ENCODE measurements around the gene ATRN.

DNA sequence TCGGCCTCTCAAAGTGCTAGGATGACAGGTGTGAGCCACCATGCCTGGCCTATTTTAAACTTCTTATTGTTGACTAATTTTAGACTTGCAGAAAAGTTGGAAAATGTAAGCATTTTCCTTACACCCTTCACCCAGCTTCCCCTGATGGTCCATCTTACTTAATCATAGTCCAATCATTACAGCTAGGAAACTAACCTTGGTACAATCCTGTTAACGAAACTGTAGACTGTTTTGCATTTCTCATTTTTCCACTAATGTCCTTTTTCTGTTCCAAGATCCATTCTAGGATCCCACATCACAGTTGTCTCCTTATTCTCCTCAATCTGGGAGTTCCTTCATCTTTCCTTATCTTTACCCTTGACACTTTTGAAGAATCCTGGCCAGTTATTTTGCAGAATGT lies 193.0 kb downstream of the ATRN start:
- TF ChIP-seq, protein P1, sequence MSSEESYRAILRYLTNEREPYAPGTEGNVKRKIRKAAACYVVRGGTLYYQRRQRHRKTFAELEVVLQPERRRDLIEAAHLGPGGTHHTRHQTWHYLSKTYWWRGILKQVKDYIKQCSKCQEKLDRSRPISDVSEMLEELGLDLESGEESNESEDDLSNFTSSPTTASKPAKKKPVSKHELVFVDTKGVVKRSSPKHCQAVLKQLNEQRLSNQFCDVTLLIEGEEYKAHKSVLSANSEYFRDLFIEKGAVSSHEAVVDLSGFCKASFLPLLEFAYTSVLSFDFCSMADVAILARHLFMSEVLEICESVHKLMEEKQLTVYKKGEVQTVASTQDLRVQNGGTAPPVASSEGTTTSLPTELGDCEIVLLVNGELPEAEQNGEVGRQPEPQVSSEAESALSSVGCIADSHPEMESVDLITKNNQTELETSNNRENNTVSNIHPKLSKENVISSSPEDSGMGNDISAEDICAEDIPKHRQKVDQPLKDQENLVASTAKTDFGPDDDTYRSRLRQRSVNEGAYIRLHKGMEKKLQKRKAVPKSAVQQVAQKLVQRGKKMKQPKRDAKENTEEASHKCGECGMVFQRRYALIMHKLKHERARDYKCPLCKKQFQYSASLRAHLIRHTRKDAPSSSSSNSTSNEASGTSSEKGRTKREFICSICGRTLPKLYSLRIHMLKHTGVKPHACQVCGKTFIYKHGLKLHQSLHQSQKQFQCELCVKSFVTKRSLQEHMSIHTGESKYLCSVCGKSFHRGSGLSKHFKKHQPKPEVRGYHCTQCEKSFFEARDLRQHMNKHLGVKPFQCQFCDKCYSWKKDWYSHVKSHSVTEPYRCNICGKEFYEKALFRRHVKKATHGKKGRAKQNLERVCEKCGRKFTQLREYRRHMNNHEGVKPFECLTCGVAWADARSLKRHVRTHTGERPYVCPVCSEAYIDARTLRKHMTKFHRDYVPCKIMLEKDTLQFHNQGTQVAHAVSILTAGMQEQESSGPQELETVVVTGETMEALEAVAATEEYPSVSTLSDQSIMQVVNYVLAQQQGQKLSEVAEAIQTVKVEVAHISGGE (tag by site-specific recombination; conservative IDR thresholded peaks at IDR 0.05; ENCODE audit: low read depth), result no peak
- TF ChIP-seq, protein P2, sequence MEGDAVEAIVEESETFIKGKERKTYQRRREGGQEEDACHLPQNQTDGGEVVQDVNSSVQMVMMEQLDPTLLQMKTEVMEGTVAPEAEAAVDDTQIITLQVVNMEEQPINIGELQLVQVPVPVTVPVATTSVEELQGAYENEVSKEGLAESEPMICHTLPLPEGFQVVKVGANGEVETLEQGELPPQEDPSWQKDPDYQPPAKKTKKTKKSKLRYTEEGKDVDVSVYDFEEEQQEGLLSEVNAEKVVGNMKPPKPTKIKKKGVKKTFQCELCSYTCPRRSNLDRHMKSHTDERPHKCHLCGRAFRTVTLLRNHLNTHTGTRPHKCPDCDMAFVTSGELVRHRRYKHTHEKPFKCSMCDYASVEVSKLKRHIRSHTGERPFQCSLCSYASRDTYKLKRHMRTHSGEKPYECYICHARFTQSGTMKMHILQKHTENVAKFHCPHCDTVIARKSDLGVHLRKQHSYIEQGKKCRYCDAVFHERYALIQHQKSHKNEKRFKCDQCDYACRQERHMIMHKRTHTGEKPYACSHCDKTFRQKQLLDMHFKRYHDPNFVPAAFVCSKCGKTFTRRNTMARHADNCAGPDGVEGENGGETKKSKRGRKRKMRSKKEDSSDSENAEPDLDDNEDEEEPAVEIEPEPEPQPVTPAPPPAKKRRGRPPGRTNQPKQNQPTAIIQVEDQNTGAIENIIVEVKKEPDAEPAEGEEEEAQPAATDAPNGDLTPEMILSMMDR (tag by site-specific recombination; IDR thresholded peaks at IDR 0.05), result no peak
- TF ChIP-seq ZNF510 (tag by site-specific recombination; IDR thresholded peaks at IDR 0.05; ENCODE audit: insufficient replicate concordance) (no peak), ZBTB26 (tag by site-specific recombination; optimal IDR thresholded peaks at IDR 0.05) (no peak), GLI2 (tag by site-specific recombination; IDR thresholded peaks at IDR 0.05; ENCODE audit: borderline replicate concordance, low read depth) (no peak)
